ENCODE data around the gene IFT80.
"Not testable (repeated sequence)": the region's sequence is repeated elsewhere in the genome, so short reads cannot be mapped to it uniquely, and the experiment has no call there.

Gene IFT80

DNA sequence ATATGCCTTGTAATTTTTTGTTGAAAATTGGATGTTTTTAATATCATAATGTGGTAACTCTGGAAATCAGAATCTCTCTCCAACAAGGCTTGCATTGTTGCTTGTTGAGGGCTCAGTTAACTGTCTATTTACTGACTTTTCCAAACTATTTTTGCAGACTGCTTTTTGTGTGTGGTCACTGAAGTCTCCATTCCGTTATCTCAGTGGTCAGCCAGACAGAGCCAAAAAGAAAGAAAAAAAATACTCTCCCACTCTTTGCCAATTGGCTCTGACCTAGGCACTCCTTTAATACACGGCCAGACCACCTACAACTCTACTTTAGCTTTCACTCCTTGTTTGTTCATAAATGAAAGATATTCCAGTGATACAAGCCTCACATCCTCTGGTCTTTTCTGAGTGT lies 52.5 kb downstream of the IFT80 start:
- no peak overlapping the region for H3K27ac ChIP-seq
- TF ChIP-seq, protein P1, sequence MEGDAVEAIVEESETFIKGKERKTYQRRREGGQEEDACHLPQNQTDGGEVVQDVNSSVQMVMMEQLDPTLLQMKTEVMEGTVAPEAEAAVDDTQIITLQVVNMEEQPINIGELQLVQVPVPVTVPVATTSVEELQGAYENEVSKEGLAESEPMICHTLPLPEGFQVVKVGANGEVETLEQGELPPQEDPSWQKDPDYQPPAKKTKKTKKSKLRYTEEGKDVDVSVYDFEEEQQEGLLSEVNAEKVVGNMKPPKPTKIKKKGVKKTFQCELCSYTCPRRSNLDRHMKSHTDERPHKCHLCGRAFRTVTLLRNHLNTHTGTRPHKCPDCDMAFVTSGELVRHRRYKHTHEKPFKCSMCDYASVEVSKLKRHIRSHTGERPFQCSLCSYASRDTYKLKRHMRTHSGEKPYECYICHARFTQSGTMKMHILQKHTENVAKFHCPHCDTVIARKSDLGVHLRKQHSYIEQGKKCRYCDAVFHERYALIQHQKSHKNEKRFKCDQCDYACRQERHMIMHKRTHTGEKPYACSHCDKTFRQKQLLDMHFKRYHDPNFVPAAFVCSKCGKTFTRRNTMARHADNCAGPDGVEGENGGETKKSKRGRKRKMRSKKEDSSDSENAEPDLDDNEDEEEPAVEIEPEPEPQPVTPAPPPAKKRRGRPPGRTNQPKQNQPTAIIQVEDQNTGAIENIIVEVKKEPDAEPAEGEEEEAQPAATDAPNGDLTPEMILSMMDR (conservative IDR thresholded peaks at IDR 0.05) = no peak

DNA sequence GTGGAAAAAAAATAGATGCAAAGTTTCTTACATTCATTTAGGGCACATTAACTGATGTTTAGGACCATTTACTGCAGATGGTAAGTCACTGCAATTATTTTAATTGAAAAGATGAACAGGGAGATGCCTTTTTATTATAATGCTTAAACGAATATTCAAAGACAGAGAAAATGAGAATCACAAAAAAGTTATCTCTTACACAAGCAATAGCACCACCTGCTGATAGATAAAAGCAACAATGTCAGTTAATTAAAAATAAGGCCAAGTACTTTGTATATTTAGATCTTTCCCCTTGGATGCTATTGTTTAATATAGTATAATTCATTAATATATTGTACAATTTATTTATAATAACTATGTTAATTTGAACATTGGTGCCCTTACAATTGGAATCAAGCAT lies 55.9 kb downstream of the IFT80 start:
- TF ChIP-seq, protein P1 (conservative IDR thresholded peaks at IDR 0.05) = peak; percentile 74

DNA sequence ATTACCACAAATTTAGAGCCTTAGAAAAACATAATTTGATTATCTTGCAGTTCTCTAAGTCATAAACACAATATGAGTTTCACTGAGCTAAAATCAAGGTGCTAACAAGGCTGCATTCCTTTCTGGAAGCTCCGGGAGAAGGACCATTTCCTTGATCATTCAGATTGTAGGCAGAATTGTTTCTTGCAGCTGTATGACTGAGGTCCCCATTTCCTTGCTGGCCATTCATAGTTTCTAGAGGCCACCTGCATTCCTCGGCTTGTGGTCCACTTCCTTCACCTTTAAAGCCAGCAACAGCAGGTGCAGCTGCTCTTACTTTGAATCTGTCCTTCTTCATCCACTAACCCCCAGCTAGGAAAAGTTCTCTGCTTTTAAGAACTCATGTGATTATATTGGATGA lies 58.7 kb downstream of the IFT80 start:
- no peak overlapping the region for H3K27ac ChIP-seq
- TF ChIP-seq, protein P1 (conservative IDR thresholded peaks at IDR 0.05) = no peak

More for the DNA sequence above, 55.9 kb downstream of the IFT80 start:
- no peak overlapping the region for H3K27ac ChIP-seq

DNA sequence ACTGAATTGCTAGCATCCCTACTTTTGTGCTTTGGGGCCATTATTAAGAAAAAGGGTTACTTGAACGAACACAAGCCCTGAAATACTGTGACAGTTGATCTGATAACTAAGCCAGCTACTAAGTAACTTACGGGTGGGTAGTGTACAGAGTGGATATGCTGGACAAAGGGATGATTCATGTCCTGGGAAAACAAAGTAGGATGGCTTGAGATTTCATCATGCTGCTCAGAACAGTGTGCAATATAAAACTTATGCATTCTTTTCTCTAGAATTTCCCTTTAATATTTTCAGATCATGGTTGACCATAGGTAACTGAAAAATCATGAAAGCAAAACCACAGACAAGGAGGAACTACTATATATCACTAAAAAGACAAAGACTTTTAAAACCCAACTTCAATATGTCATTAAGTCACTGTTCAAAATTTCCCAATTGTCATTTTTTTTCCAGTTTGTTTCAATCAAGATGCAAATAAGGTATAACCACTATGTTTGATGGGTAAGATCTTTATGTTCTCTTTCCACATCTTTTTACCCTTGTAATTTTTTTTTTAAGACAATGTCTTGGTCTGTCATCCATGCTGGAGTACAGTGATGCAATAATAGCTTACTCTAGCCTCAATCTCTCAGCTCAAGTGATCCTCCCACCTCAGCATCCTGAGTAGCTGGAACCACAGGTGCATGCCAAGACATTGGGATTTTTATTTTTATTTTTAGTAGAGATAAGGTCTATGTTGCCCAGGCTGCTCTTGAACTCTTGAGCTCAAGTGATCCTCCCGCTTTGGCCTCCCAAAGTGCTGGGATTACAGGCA lies 67.7 kb downstream of the IFT80 start:
- no peak overlapping the region for H3K27ac ChIP-seq

DNA sequence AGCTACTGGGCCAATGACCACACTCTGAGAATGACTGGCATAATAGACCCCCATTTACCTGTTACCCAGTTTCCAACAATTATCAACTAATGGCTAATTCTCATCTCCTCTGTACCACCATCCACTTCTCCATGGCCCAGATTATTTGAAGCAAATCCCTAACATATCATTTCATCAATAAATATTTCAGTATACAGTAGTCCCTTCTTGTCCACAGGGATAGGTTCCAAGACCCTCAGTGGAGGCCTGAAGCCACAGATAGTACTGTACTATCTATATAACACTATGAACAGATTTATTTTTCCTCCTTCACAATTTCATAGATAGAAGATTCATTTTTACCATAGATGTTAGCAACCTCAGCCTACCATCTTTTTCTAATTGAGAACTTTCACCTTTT lies 68.3 kb downstream of the IFT80 start:
- H3K27ac ChIP-seq = no peak overlapping the region
- TF ChIP-seq, protein P1 (conservative IDR thresholded peaks at IDR 0.05) = no peak

More for the DNA sequence above, 67.7 kb downstream of the IFT80 start:
- TF ChIP-seq, protein P1 (conservative IDR thresholded peaks at IDR 0.05) = no peak

DNA sequence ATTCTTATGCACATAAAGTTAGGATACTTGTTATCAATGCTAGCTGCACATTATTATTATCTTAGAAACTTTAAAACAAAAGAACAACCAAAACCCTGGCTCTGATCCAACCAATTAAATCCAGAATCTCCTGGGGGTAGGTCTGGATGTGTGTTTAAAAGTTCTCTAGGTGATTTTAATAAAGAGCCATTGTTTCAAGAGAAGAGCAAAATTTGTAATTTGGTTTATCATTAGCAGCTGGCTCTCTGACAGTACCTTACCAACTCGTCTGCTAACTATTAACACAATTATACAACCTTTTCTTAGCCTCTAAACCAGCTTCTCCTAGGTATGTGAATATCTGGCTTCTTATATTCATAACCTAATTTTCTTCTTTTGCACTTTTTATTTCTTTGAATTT lies 68.9 kb downstream of the IFT80 start:
- TF ChIP-seq, protein P1 (conservative IDR thresholded peaks at IDR 0.05) = no peak
- no peak overlapping the region for H3K27ac ChIP-seq

DNA sequence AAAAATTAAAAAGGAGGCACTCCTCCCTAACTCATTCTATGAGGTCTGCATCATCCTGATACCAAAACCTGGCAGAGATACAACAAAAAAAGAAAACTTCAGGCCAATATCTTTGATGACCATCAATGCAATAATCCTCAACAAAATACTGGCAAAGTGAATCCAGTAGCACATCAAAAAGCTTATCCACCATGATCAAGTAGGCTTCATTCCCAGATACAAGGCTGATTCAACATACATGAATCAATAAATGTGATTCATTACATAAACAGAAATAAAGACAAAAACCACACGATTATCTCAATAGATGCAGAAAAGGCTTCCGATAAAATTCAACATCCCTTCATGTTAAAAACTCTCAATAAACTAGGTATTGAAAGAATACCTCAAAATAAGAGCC lies 72.7 kb downstream of the IFT80 start:
- not testable (repeated sequence) for H3K27ac ChIP-seq

DNA sequence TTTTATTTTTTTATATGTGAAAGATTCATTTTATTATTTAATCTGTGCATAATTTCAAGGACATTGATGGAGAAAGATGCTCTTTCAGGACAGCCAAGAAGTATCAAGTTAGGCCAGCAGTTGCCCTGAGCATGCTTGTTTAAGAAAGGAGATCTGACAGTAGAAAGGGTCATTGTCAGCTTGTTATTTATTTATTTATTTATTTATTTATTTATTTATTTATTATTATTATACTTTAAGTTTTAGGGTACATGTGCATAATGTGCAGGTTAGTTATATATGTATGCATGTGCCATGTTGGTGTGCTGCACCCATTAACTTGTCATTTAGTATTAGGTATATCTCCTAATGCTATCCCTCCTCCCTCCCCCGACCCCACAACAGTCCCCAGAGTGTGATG lies 77.2 kb downstream of the IFT80 start:
- H3K27ac ChIP-seq = not testable (repeated sequence)

All from VCaP (cell line).